ENCODE results near the gene SENP6.
"Not testable (repeated sequence)": the region's sequence is repeated elsewhere in the genome, so short reads cannot be mapped to it uniquely, and the experiment has no call there.

SENP6 gene

GRCh38 chr6:75609639-75610590 is 8.2 kb downstream of the SENP6 start:
- DNase-seq, result no peak

- no peak for DNase-seq
These were observed 9.5 kb downstream of the SENP6 start for GRCh38 chr6:75611011-75611701.

- DNase-seq, result peak; percentile 61
These were observed 10.2 kb downstream of the SENP6 start for GRCh38 chr6:75611702-75612375.

- DNase-seq, result no peak
These were observed 10.8 kb downstream of the SENP6 start for GRCh38 chr6:75612434-75612833.

- DNase-seq, result no peak
These were observed 11.4 kb downstream of the SENP6 start for GRCh38 chr6:75613056-75613501.

GRCh38 chr6:75618437-75618836 is 16.8 kb downstream of the SENP6 start:
- no peak for DNase-seq

GRCh38 chr6:75619230-75619899 is 17.7 kb downstream of the SENP6 start:
- no peak for DNase-seq

GRCh38 chr6:75620381-75621304 is 19.0 kb downstream of the SENP6 start:
- DNase-seq, result no peak

GRCh38 chr6:75621846-75622245 is 20.2 kb downstream of the SENP6 start:
- no peak for DNase-seq

GRCh38 chr6:75623491-75623890 is 21.8 kb downstream of the SENP6 start:
- DNase-seq, result no peak

- DNase-seq, result no peak
These were observed 22.7 kb downstream of the SENP6 start for GRCh38 chr6:75624335-75624734.

GRCh38 chr6:75624988-75625387 is 23.3 kb downstream of the SENP6 start:
- DNase-seq, result no peak

- no peak for DNase-seq
These were observed 24.9 kb downstream of the SENP6 start for GRCh38 chr6:75626561-75626960.

GRCh38 chr6:75627708-75628107 is 26.0 kb downstream of the SENP6 start:
- DNase-seq, result not testable (repeated sequence)

GRCh38 chr6:75631859-75632635 is 30.4 kb downstream of the SENP6 start:
- DNase-seq, result no peak

- DNase-seq, result no peak
These were observed 31.4 kb downstream of the SENP6 start for GRCh38 chr6:75633045-75633444.

GRCh38 chr6:75642311-75642710 is 40.6 kb downstream of the SENP6 start:
- no peak for DNase-seq

- no peak for DNase-seq
These were observed 41.5 kb downstream of the SENP6 start for GRCh38 chr6:75643173-75643572.

GRCh38 chr6:75656479-75656878 is 54.8 kb downstream of the SENP6 start:
- DNase-seq, result no peak

GRCh38 chr6:75657327-75657726 is 55.6 kb downstream of the SENP6 start:
- DNase-seq, result no peak

GRCh38 chr6:75666592-75666991 is 64.9 kb downstream of the SENP6 start:
- DNase-seq, result no peak
